HG03469 (cell line): ENCODE measurements around the gene RNF208.
"Not testable (repeated sequence)": the region's sequence is repeated elsewhere in the genome, so short reads cannot be mapped to it uniquely, and the experiment has no call there.

ENCODE experiments used
- ATAC-seq: cut with Tn5 transposase; IDR thresholded peaks from one replicate; pipeline ENCODE4 v1.9.1; 2021; ENCODE audit warnings: mild to moderate bottlenecking, moderate library complexity, moderate number of reproducible peaks; ENCODE audit not compliant: unreplicated experiment

The RNF208 gene

GRCh38 chr9:137240318-137240840 is 18.3 kb upstream of the RNF208 start:
- peak; percentile 19 for ATAC-seq

DNA sequence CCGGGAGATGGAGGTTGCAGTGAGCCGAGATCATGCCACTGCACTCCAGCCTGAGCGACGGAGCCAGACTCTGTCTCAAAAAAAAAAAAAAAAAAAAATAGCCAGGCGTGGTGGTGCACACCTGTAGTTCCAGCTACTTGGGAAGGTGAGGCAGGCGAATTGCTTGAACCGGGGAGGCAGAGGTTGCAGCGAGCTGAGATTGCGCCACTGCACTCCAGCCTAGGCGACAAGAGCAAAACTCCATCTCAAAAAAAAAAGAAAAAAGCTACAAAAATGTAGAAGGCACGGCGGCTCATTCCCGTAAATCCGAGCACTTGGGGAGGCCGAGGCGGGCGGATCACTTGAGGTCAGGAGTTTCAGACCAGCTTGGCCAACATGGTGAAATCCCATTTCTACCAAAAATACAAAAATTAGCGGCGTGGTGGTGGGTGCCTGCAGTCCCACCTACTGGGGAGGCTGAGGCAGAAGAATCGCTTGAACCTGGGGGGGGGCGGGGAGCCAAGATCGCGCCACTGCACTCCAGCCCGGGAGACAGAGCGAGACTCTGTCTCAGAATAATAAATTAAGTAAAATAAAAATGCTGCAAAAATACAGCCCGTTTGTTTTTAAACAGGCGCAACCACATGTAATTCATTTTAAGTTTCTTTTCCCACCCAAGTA is 17.6 kb upstream of the RNF208 start:
- not testable (repeated sequence) for ATAC-seq

DNA sequence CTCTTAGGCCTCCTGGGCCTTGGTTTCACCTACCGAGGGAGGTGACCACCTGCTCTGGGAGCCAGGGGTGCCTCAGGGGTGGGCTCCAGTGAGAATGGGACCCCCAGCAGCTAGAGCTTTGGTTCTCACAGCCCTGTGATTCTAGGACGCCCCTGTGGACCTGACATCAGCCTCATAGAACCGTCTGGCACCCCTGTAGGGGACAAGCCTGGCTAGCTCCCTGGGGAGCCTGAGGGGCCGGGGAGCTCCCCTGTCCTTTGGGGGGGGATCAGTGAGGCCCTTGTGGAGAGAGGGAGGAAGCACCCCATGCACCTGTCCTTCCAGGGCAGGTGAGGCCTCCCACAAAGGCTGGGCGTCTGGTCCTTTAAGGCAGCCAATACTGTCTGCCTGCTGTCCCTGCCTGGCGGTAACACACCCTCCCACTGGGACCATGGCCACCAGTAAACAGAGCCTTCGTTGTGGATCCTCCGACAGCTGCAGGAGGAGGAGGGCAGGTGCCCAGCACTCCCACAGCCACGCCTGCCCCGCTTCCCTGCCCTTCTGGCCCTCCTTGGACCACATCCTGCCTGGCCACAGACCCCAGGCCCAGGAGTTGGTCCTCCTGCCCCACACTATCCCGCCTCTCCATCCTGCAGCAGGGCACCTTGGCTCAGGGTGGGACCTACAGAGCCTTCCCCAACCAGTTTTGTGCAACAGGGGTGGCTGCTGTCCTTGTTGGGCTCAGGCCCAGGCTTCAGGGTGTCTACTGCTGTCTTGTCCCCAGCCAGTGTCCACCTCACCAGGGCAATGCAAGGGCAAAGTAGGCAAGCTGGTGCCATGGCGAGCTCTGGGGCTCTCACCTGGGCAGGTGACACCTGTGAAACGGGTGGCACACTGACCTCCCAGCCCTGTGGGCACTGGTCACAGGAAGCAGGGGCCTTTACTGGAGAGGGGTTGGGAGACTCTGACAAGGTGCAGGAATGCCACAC is 16.0 kb upstream of the RNF208 start:
- no peak for ATAC-seq

DNA sequence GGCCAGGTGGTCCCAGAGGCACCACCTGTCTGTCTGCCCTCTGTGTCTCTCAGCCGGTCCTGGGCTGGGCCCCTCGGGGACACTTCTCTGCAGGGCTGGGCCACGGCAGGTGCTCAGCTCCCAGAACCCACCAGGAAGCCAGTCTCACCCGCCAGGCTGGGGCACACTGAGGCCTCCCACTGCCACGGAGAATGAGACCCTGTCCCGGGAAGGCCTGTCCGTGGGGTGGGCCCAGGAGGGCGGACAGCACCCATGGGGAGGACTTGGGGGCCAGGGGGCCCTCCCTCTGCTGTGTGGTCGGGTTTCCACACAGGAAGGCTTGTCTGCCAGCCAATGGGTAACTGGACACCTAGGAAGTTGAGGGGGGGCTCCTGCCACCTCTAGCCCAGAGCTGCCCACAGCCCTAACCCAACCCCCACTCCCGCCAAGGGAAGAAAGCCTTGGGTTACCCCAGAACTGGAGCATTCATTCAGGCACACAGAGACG is 14.9 kb upstream of the RNF208 start:
- ATAC-seq: no peak

GRCh38 chr9:137236238-137236935 is 14.3 kb upstream of the RNF208 start:
- no peak for ATAC-seq

DNA sequence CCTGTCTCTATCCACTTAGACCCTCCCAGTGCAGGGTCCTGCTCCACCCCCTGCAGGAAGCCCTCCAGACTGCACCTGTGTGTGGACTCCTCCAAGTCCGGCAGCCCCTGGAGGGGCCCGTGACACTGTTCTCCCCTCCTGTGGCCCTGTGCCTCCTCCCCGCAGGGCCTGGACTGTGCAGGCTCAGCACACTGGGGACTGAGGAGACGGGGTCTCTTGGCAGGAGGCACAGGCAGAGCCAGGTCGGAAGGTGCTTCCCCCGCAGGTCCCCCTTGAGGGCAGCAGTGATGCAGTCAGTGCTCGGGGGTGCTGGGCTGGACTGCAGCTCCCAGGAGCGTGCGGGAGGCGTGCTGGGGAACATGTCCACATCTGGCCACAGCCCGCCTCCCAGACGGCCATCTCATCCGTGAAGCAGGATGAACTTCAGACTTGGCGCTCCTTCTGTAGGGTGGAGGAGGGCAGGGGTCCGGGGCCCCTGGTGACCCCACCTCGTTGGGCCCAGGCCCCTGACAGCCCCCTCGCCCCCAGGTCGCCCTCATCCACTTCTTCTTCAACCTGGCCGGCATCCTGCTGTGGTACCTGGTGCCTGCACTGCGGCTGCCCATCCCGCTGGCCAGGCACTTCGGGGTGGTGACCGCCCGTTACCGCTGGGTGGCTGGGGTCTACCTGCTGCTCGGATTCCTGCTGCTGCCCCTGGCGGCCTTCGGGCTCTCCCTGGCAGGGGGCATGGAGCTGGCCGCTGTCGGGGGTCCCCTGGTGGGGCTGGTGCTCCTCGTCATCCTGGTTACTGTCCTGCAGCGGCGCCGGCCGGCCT is 13.6 kb upstream of the RNF208 start:
- ATAC-seq: no peak

DNA sequence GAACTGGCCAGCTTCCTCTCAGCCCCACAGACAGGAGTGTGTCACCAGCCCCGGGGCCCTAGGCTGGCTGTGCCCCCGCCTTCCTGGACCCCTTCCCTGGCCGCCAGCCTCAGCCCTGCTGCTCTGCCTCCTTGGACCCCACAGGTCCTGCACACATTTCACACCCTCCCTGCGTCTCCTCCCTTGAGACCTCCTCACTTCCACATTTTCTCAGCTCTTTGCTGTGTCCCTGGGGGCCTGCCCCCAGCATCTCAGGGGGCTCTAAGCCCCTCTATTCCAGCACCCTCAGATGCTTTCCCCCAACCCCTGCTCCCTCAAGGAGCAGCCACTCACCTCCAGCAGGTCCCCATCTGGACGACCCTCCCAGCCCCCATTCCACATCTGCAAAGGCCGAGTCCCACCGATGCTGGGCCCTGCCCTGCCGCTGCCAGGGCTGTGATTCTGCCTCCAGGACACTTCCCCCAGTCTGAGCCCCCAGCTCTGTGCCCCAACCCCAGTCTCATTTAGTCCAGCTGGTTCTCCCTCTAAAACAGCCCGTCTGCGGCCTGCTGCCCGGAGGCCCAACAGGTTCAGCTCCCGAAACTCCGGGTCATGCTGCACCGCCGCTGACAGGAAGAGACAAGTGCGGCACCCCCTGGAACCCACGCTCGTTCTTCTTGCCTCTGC is 12.9 kb upstream of the RNF208 start:
- ATAC-seq: no peak

- no peak for ATAC-seq
Observed at GRCh38 chr9:137234055-137234697, 12.1 kb upstream of the RNF208 start.

GRCh38 chr9:137233143-137233980 is 11.3 kb upstream of the RNF208 start:
- ATAC-seq: no peak

GRCh38 chr9:137232510-137232909 is 10.5 kb upstream of the RNF208 start:
- no peak for ATAC-seq

DNA sequence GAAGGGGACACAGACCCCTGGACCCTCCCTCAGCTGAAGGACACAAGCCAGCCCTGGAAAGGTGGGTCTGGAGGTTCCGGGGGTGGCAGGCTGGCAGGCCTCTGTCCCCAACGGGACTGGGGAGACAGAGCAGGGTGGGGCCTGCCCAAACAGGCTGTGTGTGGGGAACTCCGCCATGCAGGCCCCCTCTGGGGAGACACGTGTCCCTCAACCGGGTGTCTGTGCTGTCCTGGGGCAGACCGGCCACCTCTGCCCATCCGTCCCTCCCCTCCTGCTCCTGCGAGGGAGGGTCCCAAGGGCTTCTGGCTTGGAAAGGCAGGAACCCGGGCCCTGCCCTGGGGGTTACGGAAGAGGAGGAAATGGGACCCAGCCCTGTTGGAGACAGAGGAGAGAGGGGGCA is 10.1 kb upstream of the RNF208 start:
- no peak for ATAC-seq

DNA sequence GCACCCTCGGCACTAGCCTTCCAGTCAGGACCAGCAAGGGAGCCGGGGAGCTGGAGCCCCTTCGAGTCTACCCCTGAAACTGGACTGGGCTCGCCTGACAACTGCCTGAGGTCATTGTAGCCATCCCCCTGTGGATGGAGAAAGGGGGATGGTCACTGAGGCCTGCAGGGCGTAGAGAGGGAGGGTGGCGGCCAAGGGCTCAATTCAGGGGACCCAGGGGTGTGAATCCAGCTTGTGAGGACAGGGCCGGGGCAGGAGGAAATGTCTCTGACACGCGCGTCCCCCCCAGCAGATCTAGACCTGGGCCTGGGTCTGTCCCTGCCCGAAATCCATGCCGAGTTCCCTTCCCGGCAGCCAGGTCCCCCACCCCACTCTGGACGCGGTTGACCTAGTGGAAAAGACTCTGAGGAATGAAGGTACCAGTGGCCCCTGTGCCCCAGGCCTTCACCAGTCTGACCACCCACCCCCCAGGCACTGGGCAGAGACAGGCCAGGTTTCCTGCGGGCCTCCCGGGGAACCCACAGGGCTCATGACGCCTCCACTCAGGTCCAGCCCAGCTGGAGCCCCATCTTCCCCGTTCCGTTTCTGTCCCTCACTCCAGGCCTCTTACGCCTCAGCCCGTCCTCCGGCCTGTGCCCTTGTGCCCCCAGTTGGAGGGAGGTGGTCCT is 9.5 kb upstream of the RNF208 start:
- ATAC-seq: no peak

GRCh38 chr9:137230705-137231371 is 8.8 kb upstream of the RNF208 start, which contains the start of gene SLC34A3:
Gene SLC34A3 (plus strand): TSS chr9:137230901. CDS start chr9:137231703, 802 bp downstream.
- no peak for ATAC-seq

- no peak for ATAC-seq
Observed at GRCh38 chr9:137229903-137230704, 8.1 kb upstream of the RNF208 start.

DNA sequence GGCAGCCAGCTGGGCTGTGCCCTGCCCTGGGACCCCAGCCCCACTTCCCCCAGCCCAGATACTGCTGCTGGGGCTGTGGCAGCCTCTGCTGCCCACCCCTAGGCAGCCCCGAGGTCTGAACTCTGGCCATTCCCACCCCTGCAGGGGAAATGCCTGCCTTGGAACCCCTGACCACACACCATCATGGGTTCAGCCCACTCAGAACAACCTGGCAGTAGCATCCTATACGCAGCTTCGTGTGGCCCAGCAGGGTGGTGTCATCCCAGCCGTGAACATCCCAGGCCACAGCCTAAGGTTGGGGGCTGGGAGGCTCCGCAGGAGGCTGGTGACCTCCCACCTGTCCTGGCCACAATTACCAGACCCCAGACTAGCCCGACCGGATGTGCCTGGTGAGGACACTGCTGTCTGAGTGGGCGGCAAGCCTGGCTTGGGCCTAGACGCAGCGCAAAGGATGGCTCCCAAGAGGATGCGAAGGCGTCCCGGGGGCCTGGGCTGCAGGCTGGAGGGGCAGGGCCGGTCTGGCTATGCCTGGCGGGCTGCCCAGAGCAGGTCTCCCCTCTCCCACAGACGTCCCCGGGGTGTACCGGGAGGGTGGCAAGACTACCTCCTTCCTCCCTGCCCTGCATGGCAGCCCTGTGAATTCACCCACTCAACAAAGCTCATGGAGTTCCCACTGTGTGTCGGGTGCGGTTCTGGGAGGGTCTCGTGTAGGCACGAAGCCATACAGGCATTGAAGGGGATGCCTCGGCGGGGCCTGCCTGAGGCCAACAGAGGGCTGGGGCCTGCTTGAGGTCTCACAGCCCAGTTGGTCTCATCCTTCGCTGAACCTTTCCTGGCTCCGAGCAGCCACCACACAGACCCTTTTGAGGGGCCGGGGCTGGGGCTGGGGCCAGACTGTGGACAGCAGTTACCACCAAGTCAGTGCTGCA is 7.2 kb upstream of the RNF208 start:
- ATAC-seq: no peak
